ENCODE measurements around the gene KCNQ1. TPM values are rescaled to one million over a fixed set of nuclear protein-coding genes. Genes with fewer than 3 reads are reported as not detected.
A peak's percentile ranks its signal among the peaks of the same experiment; 100 is the strongest.

The KCNQ1 gene
- total and polyA plus RNA-seq, 2 of the 13 experiments (the other 11 are each of a cell fraction or from before 2014, with no cell fraction given) = 0.02 to 0.08 TPM

- TF ChIP-seq SRSF9 (IDR thresholded peaks at IDR 0.05; ENCODE audit: borderline replicate concordance, insufficient read depth, low read depth, low read length, poor library complexity, severe bottlenecking) (no peak), E2F2 (CRISPR knock-in tag; IDR thresholded peaks at IDR 0.05; ENCODE audit: borderline replicate concordance) (0 out of 2 replicates have a peak, but pooled peaks have one; percentile 39), ZNF572 (CRISPR knock-in tag; IDR thresholded peaks at IDR 0.05) (no peak), MAFG (CRISPR knock-in tag; IDR thresholded peaks at IDR 0.05) (no peak), SAP130 (CRISPR knock-in tag; IDR thresholded peaks at IDR 0.05; ENCODE audit: low read depth) (peak; percentile 69), NFYC (CRISPR knock-in tag; IDR thresholded peaks at IDR 0.05) (no peak), IKZF4 (CRISPR knock-in tag; IDR thresholded peaks at IDR 0.05; ENCODE audit: borderline replicate concordance, low read depth, not compliant biosample characterization) (no peak), GZF1 (CRISPR knock-in tag; IDR thresholded peaks at IDR 0.05) (peak; percentile 60; the same call in 1 of the 2 replicates), ZNF138 (CRISPR knock-in tag; IDR thresholded peaks at IDR 0.05; ENCODE audit: low read depth) (no peak), CHD4 (IDR thresholded peaks at IDR 0.05; ENCODE audit: borderline replicate concordance, low read length) (no peak; the same call in 1 of the 2 replicates), ZNF598 (CRISPR knock-in tag; IDR thresholded peaks at IDR 0.05; ENCODE audit: borderline replicate concordance) (0 out of 2 replicates have a peak, but pooled peaks have one; percentile 38), NFKB2 (CRISPR knock-in tag; IDR thresholded peaks at IDR 0.05; ENCODE audit: borderline replicate concordance) (peak; percentile 50; the same call in 1 of the 2 replicates), SP140L (CRISPR knock-in tag; IDR thresholded peaks at IDR 0.05; ENCODE audit: borderline replicate concordance) (no peak), MTA1 (CRISPR knock-in tag; IDR thresholded peaks at IDR 0.05; ENCODE audit: borderline replicate concordance) (no peak), IKZF5 (CRISPR knock-in tag; IDR thresholded peaks at IDR 0.05) (peak; percentile 70), ZNF468 (CRISPR knock-in tag; IDR thresholded peaks at IDR 0.05) (no peak), MEF2D (CRISPR knock-in tag; IDR thresholded peaks at IDR 0.05) (peak; percentile 50; the same call in 1 of the 2 replicates), ATF6 (CRISPR knock-in tag; conservative IDR thresholded peaks at IDR 0.05) (no peak), ZMYM4 (CRISPR knock-in tag; IDR thresholded peaks at IDR 0.05) (peak; percentile 75), MYNN (CRISPR knock-in tag; IDR thresholded peaks at IDR 0.05; ENCODE audit: low read depth) (no peak)
- TF ChIP-seq, protein P1, sequence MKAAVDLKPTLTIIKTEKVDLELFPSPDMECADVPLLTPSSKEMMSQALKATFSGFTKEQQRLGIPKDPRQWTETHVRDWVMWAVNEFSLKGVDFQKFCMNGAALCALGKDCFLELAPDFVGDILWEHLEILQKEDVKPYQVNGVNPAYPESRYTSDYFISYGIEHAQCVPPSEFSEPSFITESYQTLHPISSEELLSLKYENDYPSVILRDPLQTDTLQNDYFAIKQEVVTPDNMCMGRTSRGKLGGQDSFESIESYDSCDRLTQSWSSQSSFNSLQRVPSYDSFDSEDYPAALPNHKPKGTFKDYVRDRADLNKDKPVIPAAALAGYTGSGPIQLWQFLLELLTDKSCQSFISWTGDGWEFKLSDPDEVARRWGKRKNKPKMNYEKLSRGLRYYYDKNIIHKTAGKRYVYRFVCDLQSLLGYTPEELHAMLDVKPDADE (CRISPR knock-in tag; IDR thresholded peaks at IDR 0.05) = no peak
- TF ChIP-seq, protein P2, sequence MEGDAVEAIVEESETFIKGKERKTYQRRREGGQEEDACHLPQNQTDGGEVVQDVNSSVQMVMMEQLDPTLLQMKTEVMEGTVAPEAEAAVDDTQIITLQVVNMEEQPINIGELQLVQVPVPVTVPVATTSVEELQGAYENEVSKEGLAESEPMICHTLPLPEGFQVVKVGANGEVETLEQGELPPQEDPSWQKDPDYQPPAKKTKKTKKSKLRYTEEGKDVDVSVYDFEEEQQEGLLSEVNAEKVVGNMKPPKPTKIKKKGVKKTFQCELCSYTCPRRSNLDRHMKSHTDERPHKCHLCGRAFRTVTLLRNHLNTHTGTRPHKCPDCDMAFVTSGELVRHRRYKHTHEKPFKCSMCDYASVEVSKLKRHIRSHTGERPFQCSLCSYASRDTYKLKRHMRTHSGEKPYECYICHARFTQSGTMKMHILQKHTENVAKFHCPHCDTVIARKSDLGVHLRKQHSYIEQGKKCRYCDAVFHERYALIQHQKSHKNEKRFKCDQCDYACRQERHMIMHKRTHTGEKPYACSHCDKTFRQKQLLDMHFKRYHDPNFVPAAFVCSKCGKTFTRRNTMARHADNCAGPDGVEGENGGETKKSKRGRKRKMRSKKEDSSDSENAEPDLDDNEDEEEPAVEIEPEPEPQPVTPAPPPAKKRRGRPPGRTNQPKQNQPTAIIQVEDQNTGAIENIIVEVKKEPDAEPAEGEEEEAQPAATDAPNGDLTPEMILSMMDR (CRISPR knock-in tag; IDR thresholded peaks at IDR 0.05) = peak; percentile 87
Observed at GRCh38 chr11:2563213-2564007, 118.6 kb downstream of the KCNQ1 start (continued).

All from HepG2 (cell line).